IMR-90 (cell line): ENCODE results near the gene SLC12A6. TPM values are rescaled to one million over a fixed set of nuclear protein-coding genes. Genes with fewer than 3 reads are reported as not detected.

Source experiments
- ATAC-seq: fragments of 200-7000 bp; cut with Tn5 transposase; 2 replicates; pipeline ENCODE4 v1.9.1; 2020; ENCODE audit warnings: low read depth, mild to moderate bottlenecking, moderate library complexity
- BruUV-seq: library from RNA; stranded (reverse); fragments of 400-500 nt; replicated peaks from 2 replicates; lab custom pipeline; 2021; lab: Mats Ljungman, UMichigan
- CTCF ChIA-PET: fragments of 300-600 bp; formaldehyde crosslinking; extraction: SDS; loops from one replicate; lab custom pipeline; 2021; ENCODE audit warnings: antibody characterized with exemption; lab: Yijun Ruan, JAX
- POLR2A ChIA-PET: fragments of 300-600 bp; sonication (Branson Sonifier 250); formaldehyde crosslinking; loops from one replicate; lab custom pipeline; 2022; ENCODE audit warnings: antibody characterized with exemption; ENCODE audit not compliant: unreplicated experiment; lab: Charles Lee
- DNase-seq: peaks from one replicate; pipeline ENCODE4 v3.0.0; 2013
- H2AFZ ChIP-seq: replicated peaks from 2 replicates; pipeline ENCODE3; 2013; ENCODE audit warnings: low read length, mild to moderate bottlenecking; ENCODE audit not compliant: poor library complexity
- H2AK5ac ChIP-seq: 2 replicates; pipeline ENCODE4 v1.6.1; 2013; ENCODE audit warnings: low read depth, low read length, inconsistent platforms
- H2AK9ac ChIP-seq: replicated peaks from 2 replicates; pipeline ENCODE3; 2013; ENCODE audit warnings: mild to moderate bottlenecking, low read depth, low read length, moderate library complexity; ENCODE audit not compliant: poor library complexity
- H2BK120ac ChIP-seq: 2 replicates; pipeline ENCODE4 v1.6.1; 2013; ENCODE audit warnings: low read depth, low read length, inconsistent platforms
- H2BK15ac ChIP-seq: 3 replicates; pipeline ENCODE4 v1.6.1; 2013; ENCODE audit warnings: low read depth, low read length, inconsistent platforms
- H2BK20ac ChIP-seq: 2 replicates; pipeline ENCODE4 v1.6.1; 2013; ENCODE audit warnings: low read depth, mild to moderate bottlenecking, inconsistent platforms, low read length, moderate library complexity
- H2BK5ac ChIP-seq: 2 replicates; pipeline ENCODE4 v1.6.1; 2013; ENCODE audit warnings: mild to moderate bottlenecking, low read depth, low read length, inconsistent platforms; ENCODE audit not compliant: poor library complexity, severe bottlenecking
- H3K14ac ChIP-seq: replicated peaks from 2 replicates; pipeline ENCODE4 v1.6.1; 2013; ENCODE audit warnings: low read depth, low read length, inconsistent platforms
- H3K18ac ChIP-seq: 2 replicates; pipeline ENCODE4 v1.6.1; 2013; ENCODE audit warnings: low read depth, low read length, control low read depth
- H3K23ac ChIP-seq: 2 replicates; pipeline ENCODE4 v1.6.1; 2013; ENCODE audit warnings: low read depth, low read length, inconsistent platforms
- H3K27ac ChIP-seq: 2 replicates; pipeline ENCODE4 v1.5.1; 2013; ENCODE audit warnings: mild to moderate bottlenecking, control low read depth, low read length; ENCODE audit not compliant: insufficient read depth
- H3K27me3 ChIP-seq: 2 replicates; pipeline ENCODE4 v1.6.1; 2013; ENCODE audit warnings: low read length; ENCODE audit not compliant: control insufficient read depth, insufficient read depth
- H3K36me3 ChIP-seq: 2 replicates; pipeline ENCODE4 v1.6.1; 2013; ENCODE audit warnings: low read length, mixed read lengths; ENCODE audit not compliant: control insufficient read depth, insufficient read depth
- H3K4ac ChIP-seq: 2 replicates; pipeline ENCODE4 v1.6.1; 2013; ENCODE audit warnings: low read depth, low read length, inconsistent platforms
- H3K4me1 ChIP-seq: 2 replicates; pipeline ENCODE4 v1.6.1; 2013; ENCODE audit warnings: low read length, mixed read lengths; ENCODE audit not compliant: control insufficient read depth, insufficient read depth
- H3K4me2 ChIP-seq: 2 replicates; pipeline ENCODE4 v1.6.1; 2013; ENCODE audit warnings: low read depth, mild to moderate bottlenecking, control low read depth, low read length, moderate library complexity
- H3K4me3 ChIP-seq: 2 replicates; pipeline ENCODE4 v1.5.1; 2013; ENCODE audit warnings: low read depth, mild to moderate bottlenecking, control low read depth, low read length, moderate library complexity; ENCODE audit not compliant: insufficient read depth
- H3K56ac ChIP-seq: 2 replicates; pipeline ENCODE4 v1.6.1; 2013; ENCODE audit warnings: low read length, inconsistent platforms; ENCODE audit not compliant: insufficient read depth; ENCODE audit errors: extremely low read depth
- H3K79me1 ChIP-seq, 2 experiments: 2 replicates each; pipeline ENCODE4 v1.6.1; 2013; ENCODE audit warnings: low read length in 2 of 2, inconsistent platforms in 1 of 2, low read depth in 1 of 2
- H3K9ac ChIP-seq: 2 replicates; pipeline ENCODE4 v1.6.1; 2013; ENCODE audit warnings: low read depth, low read length, control low read depth
- H3K9me1 ChIP-seq: 2 replicates; pipeline ENCODE4 v1.6.1; 2013; ENCODE audit warnings: low read length, inconsistent platforms; ENCODE audit not compliant: insufficient read depth
- H3K9me3 ChIP-seq: 2 replicates; pipeline ENCODE4 v1.6.1; 2013; ENCODE audit warnings: low read length; ENCODE audit not compliant: control insufficient read depth, insufficient read depth
- H4K20me1 ChIP-seq: 2 replicates; pipeline ENCODE4 v1.6.1; 2013; ENCODE audit warnings: low read length, inconsistent platforms; ENCODE audit not compliant: insufficient read depth
- H4K5ac ChIP-seq: 2 replicates; pipeline ENCODE4 v1.6.1; 2013; ENCODE audit warnings: mild to moderate bottlenecking, low read depth, low read length, control low read depth
- H4K8ac ChIP-seq, 2 experiments: 2 replicates each; pipeline ENCODE4 v1.6.1; 2013; ENCODE audit warnings: low read depth in 2 of 2, low read length in 2 of 2, control low read depth in 1 of 2, inconsistent platforms in 1 of 2
- H4K91ac ChIP-seq: 2 replicates; pipeline ENCODE4 v1.6.1; 2013; ENCODE audit warnings: low read depth, low read length, inconsistent platforms; ENCODE audit not compliant: insufficient read depth
- BHLHE40 ChIP-seq: fragments of 150-350 bp; IDR thresholded peaks from 2 replicates; pipeline ENCODE4 v1.6.1; 2016; ENCODE audit warnings: mild to moderate bottlenecking, low read depth, low read length
- CEBPB ChIP-seq: IDR thresholded peaks from 2 replicates; pipeline ENCODE4 v1.6.1; 2012; ENCODE audit warnings: low read depth, low read length, improper control_type of control experiment
- CHD1 ChIP-seq: IDR thresholded peaks from 2 replicates; pipeline ENCODE4 v1.6.1; 2012; ENCODE audit warnings: low read depth, low read length, improper control_type of control experiment
- CTCF ChIP-seq: conservative IDR thresholded peaks from 2 replicates; pipeline ENCODE4 v1.5.1; 2012; ENCODE audit warnings: mild to moderate bottlenecking, low read depth, low read length, improper control_type of control experiment
- FOS ChIP-seq: fragments of 150-350 bp; IDR thresholded peaks from 2 replicates; pipeline ENCODE4 v1.6.1; 2016; ENCODE audit warnings: low read depth, low read length
- MAFK ChIP-seq: IDR thresholded peaks from 2 replicates; pipeline ENCODE4 v1.6.1; 2012; ENCODE audit warnings: low read depth, low read length, improper control_type of control experiment
- MAZ ChIP-seq: IDR thresholded peaks from 2 replicates; pipeline ENCODE4 v1.6.1; 2012; ENCODE audit warnings: low read depth, mild to moderate bottlenecking, low read length, improper control_type of control experiment, moderate library complexity, borderline replicate concordance
- MXI1 ChIP-seq: IDR thresholded peaks from 2 replicates; pipeline ENCODE4 v1.6.1; 2012; ENCODE audit warnings: low read depth, mild to moderate bottlenecking, low read length, moderate library complexity, borderline replicate concordance
- NFE2L2 ChIP-seq: fragments of 150-350 bp; IDR thresholded peaks from 2 replicates; pipeline ENCODE4 v1.6.1; 2016; ENCODE audit warnings: low read depth, mild to moderate bottlenecking, low read length
- POLR2A ChIP-seq: IDR thresholded peaks from 2 replicates; pipeline ENCODE4 v1.6.1; 2012; ENCODE audit warnings: mild to moderate bottlenecking, low read depth, low read length
- RAD21 ChIP-seq: IDR thresholded peaks from 2 replicates; pipeline ENCODE4 v1.6.1; 2012; ENCODE audit warnings: low read length, improper control_type of control experiment
- RCOR1 ChIP-seq: IDR thresholded peaks from 2 replicates; pipeline ENCODE4 v1.6.1; 2012; ENCODE audit warnings: mild to moderate bottlenecking, low read length, improper control_type of control experiment; ENCODE audit not compliant: insufficient replicate concordance
- RFX5 ChIP-seq: IDR thresholded peaks from 2 replicates; pipeline ENCODE4 v1.8.0; 2012; ENCODE audit warnings: low read depth, mild to moderate bottlenecking, low read length, moderate library complexity
- SMC3 ChIP-seq: fragments of 150-350 bp; IDR thresholded peaks from 2 replicates; pipeline ENCODE4 v1.6.1; 2016; ENCODE audit warnings: low read depth, mild to moderate bottlenecking, antibody characterized with exemption, low read length, moderate library complexity
- USF2 ChIP-seq: fragments of 150-350 bp; IDR thresholded peaks from 2 replicates; pipeline ENCODE4 v1.6.1; 2017; ENCODE audit warnings: mild to moderate bottlenecking, antibody characterized with exemption, low read length, low read depth
- WGBS, 2 experiments: methylation state at CpG; one replicate each; pipeline versions ENCODE4 v1.1.5 to v1.1.7; 2013; ENCODE audit warnings: missing lambda C conversion rate in 2 of 2; ENCODE audit not compliant: insufficient read length in 1 of 2; ENCODE audit errors: extremely low coverage in 2 of 2; 5-methylcytosine and 5-hydroxymethylcytosine counted together
- dilution Hi-C: fragments of 300-500 bp; cut with HindIII; formaldehyde crosslinking; loops from one replicate; pipeline ENCODE4 v1.14.3; 2018; ENCODE audit warnings: low sequenced_read_pairs; ENCODE audit not compliant: unreplicated experiment
- in situ Hi-C: fragments of 300-500 bp; cut with MboI; formaldehyde crosslinking; loops from 3 replicates; pipeline ENCODE4 v1.14.3; 2019; ENCODE audit warnings: low sequenced_read_pairs, inconsistent platforms, mixed read lengths
- intact Hi-C: fragments of 100-400 bp; cut with micrococcal nuclease; formaldehyde crosslinking; loops from 2 replicates; pipeline ENCODE4 v1.10.0; 2022
- polyA plus RNA-seq, 3 experiments: library from polyadenylated mRNA; depleted of rRNA; stranded (reverse); fragments of >200 nt; gene quantifications; 2 replicates each; pipeline ENCODE4 v1.2.3, GENCODE V29; 2012; ENCODE audit warnings: low replicate concordance in 1 of 3
- total RNA-seq: library from RNA; depleted of rRNA; stranded (reverse); fragments of >200 nt; gene quantifications from 2 replicates; pipeline ENCODE4 v1.2.3, GENCODE V29; 2012
- TF ChIP-seq, protein P1 (sequence below): fragments of 150-350 bp; IDR thresholded peaks from 2 replicates; pipeline ENCODE4 v1.6.1; 2016; ENCODE audit warnings: low read depth, mild to moderate bottlenecking, low read length, moderate library complexity, borderline replicate concordance

SLC12A6 gene
- total and polyA plus RNA-seq, 2 of the 4 experiments (the other 2 are of a cell fraction): 7.7 to 10.2 TPM

- 0 out of 4 replicates have a peak, but pooled peaks cover 2 to 6% of the 10 kb centered on the region in 2 experiments for H3K79me1 ChIP-seq
- no peak overlapping the region for H3K23ac ChIP-seq
- no peak overlapping the region for H3K27ac ChIP-seq
- no peak overlapping the region for H4K8ac ChIP-seq
- no CpG with 5 or more reads among the region's 3 CpGs for WGBS, 2 experiments
- H4K91ac ChIP-seq: no peak overlapping the region
- H2AK9ac ChIP-seq: no peak overlapping the region
- peaks cover 36% of the 10 kb centered on the region for H3K36me3 ChIP-seq
- no peak overlapping the region for H2BK120ac ChIP-seq
- in situ Hi-C loops (no loop called here), dilution Hi-C loops (no loop called here), intact Hi-C loops (loop anchor here (5.0 kb wide), 1 partner anchor 223 kb away; the partner anchor contains the start of gene GOLGA8B)
- no peaks in the 10 kb centered on the region for H4K20me1 ChIP-seq
- no peak overlapping the region for H2AFZ ChIP-seq
- H3K4ac ChIP-seq: no peak overlapping the region
- no peaks in the 10 kb centered on the region for H3K27me3 ChIP-seq
- no peaks in the 10 kb centered on the region for H3K9me3 ChIP-seq
- H3K18ac ChIP-seq: no peak overlapping the region
- H3K14ac ChIP-seq: no peak overlapping the region
- ChIA-PET POLR2A (no interaction called here), CTCF (no interaction called here)
- no peaks in the 10 kb centered on the region for H3K4me1 ChIP-seq
- H3K9me1 ChIP-seq: no peaks in the 10 kb centered on the region
- H4K5ac ChIP-seq: no peak overlapping the region
- no peak overlapping the region for H2BK5ac ChIP-seq
- no peak for TF ChIP-seq FOS
- no peak for TF ChIP-seq RAD21
- no peak for TF ChIP-seq SMC3
- TF ChIP-seq RCOR1: no peak
- TF ChIP-seq CEBPB: no peak
- no peak for TF ChIP-seq RFX5
- TF ChIP-seq NFE2L2: no peak
- TF ChIP-seq MAZ: no peak
- TF ChIP-seq USF2: no peak
- no peak for TF ChIP-seq CHD1
- no peak for TF ChIP-seq MAFK
- no peak for TF ChIP-seq BHLHE40
- TF ChIP-seq MXI1: no peak
- no peak for TF ChIP-seq CTCF
- no peak for TF ChIP-seq POLR2A
- TF ChIP-seq, protein P1, sequence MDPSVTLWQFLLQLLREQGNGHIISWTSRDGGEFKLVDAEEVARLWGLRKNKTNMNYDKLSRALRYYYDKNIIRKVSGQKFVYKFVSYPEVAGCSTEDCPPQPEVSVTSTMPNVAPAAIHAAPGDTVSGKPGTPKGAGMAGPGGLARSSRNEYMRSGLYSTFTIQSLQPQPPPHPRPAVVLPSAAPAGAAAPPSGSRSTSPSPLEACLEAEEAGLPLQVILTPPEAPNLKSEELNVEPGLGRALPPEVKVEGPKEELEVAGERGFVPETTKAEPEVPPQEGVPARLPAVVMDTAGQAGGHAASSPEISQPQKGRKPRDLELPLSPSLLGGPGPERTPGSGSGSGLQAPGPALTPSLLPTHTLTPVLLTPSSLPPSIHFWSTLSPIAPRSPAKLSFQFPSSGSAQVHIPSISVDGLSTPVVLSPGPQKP: no peak
- no peak overlapping the region for H3K4me3 ChIP-seq
- no TSS peak for BruUV-seq
- no peak overlapping the region for H3K4me2 ChIP-seq
- DNase-seq: no peak
- H2BK20ac ChIP-seq: no peak overlapping the region
- H2BK15ac ChIP-seq: no peak overlapping the region
- no peak overlapping the region for H2AK5ac ChIP-seq
- no peak overlapping the region for H3K56ac ChIP-seq
- ATAC-seq: no peak
- no peak overlapping the region for H3K9ac ChIP-seq
Measured at GRCh38 chr15:34359416-34359815, 21.8 kb upstream of the SLC12A6 start.
